WI38 (cell line): ENCODE data around the gene SLC2A2.
"Not testable (repeated sequence)": the region's sequence is repeated elsewhere in the genome, so short reads cannot be mapped to it uniquely, and the experiment has no call there.

Experiments
- H3K4me3 ChIP-seq: 2 replicates; pipeline ENCODE4 v1.5.1; 2011; ENCODE audit warnings: low read depth, mild to moderate bottlenecking, control low read depth, low read length
- TF ChIP-seq, protein P1 (sequence below): IDR thresholded peaks from 2 replicates; pipeline ENCODE4 v1.5.1; 2012; ENCODE audit warnings: low read depth, mild to moderate bottlenecking, control low read depth, low read length

Gene SLC2A2

DNA sequence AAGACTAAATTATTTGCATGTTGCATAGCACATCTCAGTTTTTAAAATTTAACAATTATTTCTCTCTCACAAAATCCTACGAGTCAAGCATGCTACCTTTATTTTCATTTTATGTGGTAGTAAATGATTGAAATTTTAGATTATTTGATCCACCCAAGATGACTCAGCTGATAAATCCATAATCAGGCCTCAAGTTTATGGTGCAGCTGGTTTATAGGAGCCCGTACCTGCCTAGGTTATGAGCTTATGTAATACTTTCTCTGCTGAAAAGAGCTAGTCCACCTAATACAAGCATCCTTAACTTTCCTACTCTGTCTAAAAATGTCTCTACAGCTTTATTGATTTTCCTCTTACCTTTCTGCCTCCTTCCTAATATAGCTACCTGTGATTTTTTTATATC, 41.2 kb downstream of the SLC2A2 start:
- TF ChIP-seq, protein P1, sequence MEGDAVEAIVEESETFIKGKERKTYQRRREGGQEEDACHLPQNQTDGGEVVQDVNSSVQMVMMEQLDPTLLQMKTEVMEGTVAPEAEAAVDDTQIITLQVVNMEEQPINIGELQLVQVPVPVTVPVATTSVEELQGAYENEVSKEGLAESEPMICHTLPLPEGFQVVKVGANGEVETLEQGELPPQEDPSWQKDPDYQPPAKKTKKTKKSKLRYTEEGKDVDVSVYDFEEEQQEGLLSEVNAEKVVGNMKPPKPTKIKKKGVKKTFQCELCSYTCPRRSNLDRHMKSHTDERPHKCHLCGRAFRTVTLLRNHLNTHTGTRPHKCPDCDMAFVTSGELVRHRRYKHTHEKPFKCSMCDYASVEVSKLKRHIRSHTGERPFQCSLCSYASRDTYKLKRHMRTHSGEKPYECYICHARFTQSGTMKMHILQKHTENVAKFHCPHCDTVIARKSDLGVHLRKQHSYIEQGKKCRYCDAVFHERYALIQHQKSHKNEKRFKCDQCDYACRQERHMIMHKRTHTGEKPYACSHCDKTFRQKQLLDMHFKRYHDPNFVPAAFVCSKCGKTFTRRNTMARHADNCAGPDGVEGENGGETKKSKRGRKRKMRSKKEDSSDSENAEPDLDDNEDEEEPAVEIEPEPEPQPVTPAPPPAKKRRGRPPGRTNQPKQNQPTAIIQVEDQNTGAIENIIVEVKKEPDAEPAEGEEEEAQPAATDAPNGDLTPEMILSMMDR, result no peak
- no peak overlapping the region for H3K4me3 ChIP-seq

DNA sequence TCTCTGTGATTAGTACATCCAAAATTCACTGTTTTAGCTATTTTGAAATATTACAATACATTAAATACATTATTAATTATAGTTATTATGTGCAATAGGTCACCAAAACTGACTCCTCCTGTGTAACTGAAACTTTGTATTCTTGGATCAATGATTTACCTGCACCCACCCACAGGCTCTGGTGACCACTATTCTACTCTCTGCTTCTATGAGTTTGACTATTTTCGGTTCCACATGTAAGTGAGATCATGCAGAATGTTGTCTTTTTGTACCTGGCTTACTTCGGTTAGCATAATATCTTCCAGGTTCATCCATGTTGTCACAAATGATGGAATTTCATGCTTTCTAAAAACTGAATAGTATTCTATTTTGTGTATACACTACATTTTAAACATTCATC, 43.8 kb downstream of the SLC2A2 start:
- H3K4me3 ChIP-seq, result no peak overlapping the region
- TF ChIP-seq, protein P1, result no peak

DNA sequence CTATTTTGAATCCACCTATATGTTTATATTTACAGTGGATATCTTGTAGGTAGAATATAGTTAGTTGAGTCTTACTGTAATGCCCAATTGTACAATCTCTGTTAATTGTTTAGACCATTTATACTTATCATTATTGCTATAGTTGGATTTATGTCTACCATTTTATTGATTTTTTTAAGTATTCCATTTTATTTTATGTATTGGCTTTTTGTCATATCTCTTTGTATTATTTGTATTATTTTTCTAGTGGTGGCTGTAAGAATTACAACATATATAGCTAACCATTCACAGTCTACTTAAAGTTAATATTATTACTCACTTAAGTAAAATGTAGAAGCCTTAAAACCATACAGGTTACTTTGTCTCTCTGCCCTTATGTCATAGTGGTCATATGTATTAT, 46.1 kb downstream of the SLC2A2 start:
- no peak overlapping the region for H3K4me3 ChIP-seq
- TF ChIP-seq, protein P1, result no peak

DNA sequence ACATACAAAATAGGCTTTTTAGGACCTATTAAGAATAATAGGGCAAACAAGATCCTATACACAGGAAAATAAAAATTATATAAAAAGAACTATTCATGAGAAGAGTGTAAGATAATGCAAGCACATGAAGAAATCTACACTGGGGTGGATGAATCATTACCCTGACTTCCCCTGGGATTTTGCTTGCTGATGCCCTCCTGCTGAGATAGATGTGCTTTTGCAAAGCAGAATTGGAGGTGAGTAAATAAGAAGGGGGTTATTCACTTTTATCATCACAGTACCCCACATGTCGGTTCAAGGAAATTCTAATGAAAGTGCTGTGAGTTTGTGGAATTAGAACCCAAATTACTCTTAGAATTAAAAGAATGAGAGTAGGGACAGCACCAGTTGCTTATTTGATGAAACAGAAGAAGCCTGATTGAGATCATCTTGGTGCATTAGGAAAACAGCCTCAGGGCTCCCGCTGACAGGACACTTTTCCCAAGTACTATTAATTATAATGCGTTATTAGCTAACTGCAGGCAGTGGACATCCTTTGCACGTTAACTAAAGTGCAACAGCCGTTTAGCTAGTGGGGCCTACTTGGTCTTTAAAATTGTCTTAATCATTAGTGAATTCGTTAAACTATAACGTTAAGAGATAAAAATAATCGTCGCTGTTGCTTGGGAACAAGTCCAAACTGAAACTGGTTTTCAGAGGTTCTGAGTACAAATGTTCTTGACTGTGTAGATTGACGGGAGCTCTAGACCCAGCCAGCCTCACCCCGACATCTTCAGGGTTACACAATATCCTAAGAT, 48.4 kb downstream of the SLC2A2 start:
- TF ChIP-seq, protein P1, result no peak
- H3K4me3 ChIP-seq, result no peak overlapping the region

DNA sequence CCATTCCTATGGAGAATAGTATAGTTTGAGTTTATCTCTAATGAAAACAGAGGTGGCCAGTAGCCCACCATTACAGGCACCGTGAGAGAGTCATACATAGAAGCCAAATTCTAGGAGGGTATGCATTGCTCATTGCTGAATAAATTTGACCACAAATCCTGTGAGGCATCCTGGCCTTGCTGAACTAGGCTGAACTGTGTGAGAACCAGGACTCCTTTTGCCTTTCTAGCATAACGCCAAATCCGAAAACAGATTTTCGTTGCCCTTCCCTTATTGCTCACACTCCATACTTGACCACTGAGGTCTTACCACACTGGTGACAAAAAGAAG, 50.4 kb downstream of the SLC2A2 start:
- no peak overlapping the region for H3K4me3 ChIP-seq
- TF ChIP-seq, protein P1, result no peak

DNA sequence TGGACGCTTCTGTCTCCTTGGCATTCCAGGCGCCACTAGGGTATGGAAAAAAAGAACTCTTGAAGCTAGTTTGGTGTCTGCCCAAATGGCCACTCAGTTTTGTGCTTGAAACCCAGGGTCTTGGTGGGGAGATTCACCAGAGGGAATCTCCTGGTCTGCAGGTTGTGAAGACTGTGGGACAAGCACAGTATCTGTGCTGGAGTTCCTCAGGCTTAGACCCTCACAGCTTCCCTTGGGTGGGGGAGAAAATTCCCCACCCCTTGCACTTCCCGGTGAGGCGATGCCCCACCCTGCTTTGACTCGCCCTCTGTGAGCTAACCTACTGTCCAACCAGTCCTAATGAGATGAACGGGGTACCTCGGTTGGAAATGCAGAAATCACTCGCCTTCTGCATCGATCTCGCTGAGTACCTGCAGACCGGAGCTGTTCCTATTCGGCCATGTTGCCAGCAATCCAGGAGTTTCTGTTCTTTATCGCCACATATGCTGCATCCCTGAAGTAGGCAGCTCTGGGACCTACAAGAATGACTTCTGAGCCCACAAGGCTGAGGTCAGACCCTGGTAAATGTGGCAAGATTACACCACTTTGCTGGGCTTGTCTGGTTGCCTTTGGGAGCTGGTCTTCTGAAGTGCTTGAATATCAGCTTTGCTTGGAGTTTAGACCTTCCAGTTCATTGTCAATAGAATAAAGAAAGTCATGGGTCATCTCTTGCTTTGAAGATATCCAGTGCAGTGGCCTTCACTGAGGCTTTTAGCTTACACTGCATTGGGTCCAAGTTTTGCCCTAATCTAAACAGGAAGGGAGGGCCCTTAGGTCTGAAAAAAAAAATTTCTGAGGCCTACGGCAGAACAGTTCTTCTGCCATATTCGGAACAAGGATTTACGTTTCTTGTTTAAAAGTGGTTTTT, 51.0 kb downstream of the SLC2A2 start:
- TF ChIP-seq, protein P1, result no peak
- H3K4me3 ChIP-seq, result no peak overlapping the region

DNA sequence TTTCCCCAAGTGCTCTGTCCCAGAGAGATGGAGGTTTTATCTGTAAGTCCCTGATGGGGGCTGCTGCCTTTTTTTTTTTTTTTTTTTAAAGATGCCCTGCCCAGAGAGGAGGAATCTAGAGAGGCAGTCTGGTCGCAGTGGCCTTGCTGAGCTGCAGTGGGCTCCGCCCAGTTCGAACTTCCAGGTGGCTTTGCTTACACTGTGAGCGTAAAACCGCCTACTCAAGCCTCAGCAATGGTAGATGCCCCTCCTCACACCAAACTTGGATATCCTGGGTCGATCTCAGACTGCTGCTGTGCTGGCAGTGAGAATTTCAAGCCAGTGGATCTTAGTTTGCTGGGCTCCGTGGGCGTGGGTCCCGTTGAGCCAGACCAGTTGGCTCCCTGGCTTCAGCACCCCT, 51.6 kb downstream of the SLC2A2 start:
- TF ChIP-seq, protein P1, result no peak
- no peak overlapping the region for H3K4me3 ChIP-seq

DNA sequence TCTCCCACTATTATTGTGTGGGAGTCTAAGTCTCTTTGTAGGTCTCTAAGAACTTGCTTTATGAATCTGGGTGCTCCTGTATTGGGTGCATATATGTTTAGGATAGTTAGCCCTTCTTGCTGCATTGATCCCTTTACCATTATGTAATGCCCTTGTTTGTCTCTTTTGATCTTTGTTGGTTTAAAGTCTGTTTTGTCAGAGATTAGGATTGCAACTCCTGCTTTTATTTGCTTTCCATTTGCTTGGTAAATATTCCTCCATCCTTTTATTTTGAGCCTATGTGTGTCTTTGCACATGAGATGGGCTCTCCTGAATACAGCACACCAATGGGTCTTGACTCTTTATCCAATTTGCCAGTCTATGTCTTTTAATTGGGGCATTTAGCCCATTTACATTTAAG, 53.6 kb downstream of the SLC2A2 start:
- H3K4me3 ChIP-seq, result not testable (repeated sequence)
